DMS 273 (cell line): ENCODE measurements around the gene HPCAL4.
A peak's percentile ranks its signal among the peaks of the same experiment; 100 is the strongest.

ENCODE experiments used
- DNase-seq: peaks from one replicate; lab custom pipeline; 2025; ENCODE audit not compliant: unreplicated experiment; lab: John Stamatoyannopoulos, UW

The HPCAL4 gene

DNA sequence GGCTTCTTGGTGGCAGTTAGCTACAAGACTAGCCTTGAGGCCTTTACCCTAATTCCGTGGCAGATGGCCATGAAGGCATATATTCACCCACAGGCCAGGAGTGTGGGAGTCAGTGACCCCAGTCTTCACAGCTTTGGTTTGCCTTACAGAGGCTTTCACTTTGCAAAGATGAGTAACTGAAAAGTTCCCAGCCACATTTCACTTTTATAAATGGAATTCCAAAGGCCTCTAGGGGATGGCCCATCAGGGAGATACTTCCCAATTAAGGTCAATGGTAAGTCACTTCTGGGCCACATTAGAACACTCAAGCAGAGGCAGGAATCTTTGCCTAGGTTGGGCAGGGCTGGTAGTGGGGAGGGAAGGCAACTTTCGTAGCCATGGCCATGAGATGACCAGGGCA, 38.7 kb downstream of the HPCAL4 start:
- no peak for DNase-seq

DNA sequence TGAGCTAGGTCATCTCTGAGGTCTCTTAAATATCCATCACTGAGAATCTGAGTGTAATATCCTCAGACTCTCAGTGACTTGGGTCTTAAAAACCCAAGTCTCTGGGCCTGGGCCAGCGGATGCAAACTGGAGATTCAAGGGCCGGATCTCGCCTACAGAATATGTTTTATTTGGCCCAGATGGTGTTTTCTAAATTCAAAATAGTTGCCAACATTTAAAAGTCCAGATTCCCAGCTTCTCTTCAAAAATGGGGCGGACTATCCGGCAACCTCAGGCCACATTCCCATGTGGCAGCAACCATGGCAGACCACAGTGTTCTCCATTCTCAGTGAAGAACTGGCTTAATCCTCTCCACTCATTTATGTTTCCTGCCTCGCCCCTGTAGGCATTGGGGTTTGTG, 39.1 kb downstream of the HPCAL4 start:
- DNase-seq: no peak

DNA sequence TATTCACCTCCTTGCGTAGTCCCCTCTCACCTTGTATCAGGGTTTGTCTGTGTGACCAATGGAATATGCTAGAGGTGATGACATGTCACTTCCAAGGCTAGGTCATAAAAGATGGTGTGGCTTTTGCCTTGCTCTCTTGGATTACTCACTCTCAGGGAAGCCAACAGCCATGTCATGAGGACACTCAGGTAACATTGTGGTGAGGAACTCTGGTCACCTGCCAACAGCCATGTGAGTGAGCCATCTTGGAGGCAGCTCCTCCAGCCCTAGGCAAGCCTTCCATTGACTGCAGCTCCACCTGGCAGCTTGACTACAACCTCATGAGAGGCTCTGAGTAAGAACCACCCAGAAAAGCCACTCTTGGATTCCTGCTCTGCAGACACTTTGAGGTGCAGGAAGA, 40.8 kb downstream of the HPCAL4 start:
- no peak for DNase-seq

DNA sequence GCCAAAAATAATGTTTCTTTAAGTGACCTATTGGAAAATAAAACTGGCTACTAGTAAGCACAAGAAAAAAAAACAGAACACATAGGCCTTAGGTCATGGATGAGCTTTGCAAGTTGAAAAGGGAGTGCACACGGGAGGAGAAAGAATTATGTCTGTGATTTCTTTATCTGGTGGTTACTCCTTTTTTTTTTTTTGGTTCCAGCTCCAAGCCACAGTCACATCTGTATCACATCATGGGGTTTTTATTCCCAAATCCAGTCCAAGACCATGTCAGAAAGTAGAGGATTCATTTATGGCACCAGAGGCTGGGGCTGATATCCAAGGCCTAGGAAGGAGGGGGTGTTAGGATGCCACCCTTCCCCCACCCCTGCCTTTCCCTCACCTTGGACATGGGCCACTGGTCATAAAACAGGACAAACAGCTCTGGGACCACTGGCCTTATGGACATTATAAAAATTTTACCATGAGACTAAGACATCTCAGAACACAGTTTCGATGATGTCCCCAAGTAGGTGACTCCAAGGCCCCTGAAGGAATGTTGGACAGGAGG, 41.5 kb downstream of the HPCAL4 start:
- no peak for DNase-seq

DNA sequence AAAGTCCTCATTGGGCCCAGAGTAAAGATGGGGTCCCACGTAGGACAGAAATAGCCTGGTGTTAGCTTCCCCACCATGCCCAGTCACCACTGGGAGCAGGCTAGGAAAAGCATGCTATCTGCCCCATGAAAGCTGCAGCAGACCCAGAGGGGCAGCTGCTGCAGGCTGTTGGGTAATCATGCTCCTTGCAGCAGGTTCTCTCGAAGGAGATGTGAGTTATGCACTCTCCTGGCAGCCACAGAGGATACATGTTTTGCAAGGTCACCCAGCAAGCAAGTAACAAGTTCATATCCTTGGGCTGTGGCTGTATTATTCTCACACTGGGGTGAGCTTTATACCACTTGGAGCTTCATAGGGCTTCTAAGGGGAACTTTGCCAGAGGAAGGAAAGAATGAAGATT, 42.7 kb downstream of the HPCAL4 start:
- DNase-seq: no peak

DNA sequence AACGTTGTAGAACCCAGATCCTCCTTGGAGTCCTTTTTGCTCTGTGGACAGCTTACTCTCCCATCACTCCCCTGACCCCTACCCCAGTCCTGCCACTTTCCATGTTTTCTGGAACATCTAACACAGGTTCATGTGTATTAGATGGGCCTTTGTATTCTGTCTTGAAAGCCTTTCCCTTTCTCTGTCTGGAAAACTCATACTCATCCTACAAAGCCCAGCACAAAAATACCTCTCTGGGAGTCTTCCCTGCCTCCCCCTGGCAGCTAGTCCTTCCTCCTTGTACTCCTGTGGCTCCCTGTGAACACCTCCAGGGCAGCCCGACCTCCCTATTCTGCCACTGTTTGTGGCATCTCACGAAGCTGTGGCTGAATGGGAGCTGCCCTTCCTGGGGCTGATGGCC, 44.0 kb downstream of the HPCAL4 start:
- DNase-seq: no peak

DNA sequence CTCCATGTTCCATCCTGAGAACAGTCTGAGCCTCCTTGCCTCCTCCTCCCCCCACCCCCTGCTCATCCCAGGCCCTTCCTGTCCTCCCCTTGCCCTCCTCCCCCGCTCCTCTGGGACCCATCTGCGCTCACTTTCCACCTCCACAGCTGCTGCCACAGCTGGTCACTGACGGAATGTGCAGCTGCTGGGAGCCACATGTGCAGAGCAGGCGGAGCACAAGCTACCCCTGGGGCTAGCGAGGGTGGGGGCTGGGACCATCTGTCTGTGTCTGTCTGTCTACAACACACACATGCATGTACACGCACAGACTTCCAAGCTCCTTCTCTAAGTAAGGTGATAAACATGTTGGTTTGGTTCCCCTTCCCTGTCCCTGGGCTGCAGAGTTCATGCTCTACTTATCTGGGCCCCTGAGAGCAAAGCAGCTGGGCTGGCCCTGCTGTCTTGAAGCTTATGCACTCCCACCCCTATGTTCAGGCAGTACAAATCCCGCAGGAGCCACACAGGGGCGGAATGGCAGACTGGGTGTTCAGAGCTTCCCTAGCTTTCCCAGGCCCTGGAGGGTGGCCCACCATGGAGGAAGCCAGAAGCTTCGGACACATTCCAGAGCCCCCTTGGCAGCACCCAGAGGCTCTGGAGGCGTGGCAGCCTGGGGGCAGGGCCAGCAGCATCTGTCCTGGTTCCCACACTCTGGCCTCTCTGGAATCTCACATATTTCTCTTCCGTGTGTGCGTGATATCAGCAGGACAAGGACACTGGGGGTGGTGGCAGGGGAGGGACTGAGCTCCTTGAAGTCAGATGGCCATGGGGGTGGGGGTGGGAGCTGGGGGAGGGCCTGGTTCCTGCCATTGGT, 44.8 kb downstream of the HPCAL4 start:
- DNase-seq: peak; percentile 100

DNA sequence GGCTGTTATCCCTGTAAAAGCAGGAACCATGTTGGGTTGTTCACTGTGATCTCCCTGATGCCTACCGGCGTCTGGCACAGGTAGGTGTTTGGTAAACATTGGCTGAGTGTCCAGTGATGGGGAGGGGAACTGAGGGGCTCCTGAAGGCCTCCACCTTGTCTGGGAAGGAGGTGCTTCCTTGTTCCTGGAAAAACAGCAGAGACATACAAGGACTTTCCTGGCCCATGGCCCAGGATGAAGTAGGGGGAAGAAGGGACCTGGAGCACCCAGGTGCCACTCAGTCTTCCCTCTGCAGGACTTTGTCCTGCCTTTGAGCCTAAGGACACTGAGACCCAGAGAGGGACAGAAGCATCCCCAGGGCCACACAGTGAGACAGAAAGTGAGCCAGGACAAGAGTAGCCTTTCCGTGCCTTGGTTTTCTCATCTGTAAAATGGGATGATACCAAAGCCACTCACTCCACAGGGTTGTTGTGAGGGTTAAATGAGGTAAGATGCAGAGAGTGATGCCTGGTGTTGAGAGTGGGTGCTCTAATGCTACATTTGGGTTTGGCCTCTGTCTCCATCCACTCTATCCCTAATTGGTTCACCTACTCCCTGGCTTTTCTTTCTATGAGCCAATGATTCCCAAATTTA, 45.7 kb downstream of the HPCAL4 start:
- DNase-seq: no peak

DNA sequence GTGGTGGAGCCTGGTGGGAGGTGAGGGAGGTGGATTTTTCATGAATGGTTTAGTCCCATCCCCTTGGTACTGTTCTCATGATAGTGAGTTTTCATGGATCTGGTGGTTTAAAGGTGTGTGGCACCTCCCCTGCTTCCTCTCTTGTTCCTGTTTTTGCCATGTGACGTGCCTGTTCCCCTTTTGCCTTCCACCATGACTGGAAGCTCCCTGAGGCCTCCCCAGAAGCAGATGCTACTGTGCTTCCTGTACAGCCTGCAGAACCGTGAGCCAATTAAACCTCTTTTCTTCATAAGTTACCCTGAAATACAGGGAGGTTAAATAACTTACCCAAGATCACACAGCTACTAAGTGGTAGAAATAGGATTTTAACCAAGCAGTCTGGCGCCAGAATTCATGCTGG, 47.5 kb downstream of the HPCAL4 start:
- DNase-seq: no peak

DNA sequence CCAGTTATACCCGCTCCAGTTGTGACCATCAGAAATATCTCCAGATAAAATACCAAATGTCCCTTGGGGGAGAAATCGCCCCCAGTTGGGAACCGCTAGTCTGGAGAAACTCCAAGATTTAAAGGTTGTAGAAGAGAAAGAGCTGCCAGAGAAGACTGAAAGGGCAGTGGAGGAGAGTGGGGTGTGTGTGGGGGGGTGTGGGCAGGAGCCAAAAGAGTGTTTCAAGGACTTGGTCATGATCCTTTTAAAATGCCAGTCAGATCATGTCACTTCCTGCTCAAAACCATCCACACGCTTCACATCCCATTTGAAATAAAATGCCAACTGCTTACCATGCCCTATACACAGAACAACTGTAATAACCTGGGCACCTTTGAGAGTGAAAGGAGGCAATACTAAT, 48.4 kb downstream of the HPCAL4 start:
- DNase-seq: no peak

DNA sequence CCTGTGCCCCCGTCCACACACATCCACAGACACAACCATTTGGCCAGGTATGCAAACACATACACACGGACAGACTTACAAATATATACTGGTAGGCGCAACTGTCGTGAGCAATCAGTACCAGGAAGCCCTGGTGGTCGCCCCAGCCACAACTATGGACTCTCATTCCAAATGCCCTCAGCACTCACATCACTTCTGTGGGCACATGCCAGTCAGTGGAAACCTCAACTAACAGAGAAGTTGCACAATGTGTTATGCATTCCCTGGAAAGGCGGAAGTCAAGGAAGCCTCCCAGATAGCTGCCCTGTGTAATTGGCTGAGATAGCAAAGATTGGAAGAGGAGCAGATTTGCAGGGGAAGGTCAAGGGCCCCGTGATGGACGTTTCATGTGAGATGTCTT, 50.4 kb downstream of the HPCAL4 start:
- no peak for DNase-seq

DNA sequence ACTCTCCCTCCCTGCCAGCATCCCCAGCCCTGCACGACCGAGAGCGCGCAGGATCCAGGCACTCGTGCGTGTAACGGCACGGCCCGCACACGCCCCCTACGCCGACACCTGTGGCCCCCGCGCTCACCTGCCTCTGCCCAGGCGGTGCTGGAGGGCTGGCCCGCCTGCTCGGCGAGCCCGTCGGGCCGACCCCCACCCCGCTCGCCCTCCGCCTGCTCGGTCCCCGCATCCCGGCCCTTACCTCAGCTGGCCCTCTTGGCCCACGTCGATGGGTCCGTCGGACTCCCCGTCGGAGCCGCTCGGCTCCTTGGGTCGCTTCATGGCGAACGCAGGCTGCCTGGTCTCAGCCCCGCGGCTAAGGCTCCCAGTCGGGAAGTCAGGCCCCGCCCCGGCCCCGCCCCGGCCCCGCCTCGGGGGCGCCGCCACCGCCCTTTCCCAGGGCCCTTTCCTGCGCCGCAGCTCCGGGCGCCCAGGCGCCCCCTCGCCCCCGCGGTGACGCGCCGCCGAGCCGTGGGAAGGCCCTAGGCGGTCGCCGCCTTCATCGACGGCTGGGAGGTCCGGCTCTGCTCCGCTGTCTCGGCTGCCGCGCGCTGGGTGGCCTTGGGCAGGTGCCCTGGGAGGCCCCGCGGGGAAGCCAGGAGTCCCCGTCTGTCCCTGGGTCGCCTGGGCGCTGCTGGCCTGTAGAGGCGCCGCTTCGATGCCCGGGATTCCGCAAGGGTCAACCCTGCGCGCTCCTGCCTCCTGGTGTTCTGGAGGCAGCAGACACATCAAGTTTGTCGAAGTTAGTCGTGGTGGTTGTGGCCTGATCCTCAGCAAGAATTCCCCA, 51.7 kb downstream of the HPCAL4 start, which contains the start of gene HEYL:
Gene HEYL (minus strand): TSS at position 339 of the 826 bp plus-strand sequence. CDS start 18 bp downstream, at position 321.
- peak; percentile 100 for DNase-seq

DNA sequence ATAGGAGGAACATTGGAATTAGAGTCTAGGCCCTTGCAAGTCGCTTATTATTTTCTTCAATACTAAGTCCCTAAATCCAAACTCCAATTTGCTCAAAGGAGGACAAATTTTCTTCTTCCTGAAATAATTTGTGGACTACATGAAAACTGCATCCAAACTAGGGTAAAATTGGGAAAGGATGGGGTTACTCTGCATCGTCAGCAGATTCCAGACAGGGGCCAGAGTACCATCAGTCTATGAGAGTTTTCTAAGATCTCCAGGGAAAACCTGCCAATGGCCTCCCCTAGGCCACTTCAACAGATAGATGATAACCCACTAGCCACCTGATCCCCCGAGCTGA, 52.3 kb downstream of the HPCAL4 start:
- no peak for DNase-seq

DNA sequence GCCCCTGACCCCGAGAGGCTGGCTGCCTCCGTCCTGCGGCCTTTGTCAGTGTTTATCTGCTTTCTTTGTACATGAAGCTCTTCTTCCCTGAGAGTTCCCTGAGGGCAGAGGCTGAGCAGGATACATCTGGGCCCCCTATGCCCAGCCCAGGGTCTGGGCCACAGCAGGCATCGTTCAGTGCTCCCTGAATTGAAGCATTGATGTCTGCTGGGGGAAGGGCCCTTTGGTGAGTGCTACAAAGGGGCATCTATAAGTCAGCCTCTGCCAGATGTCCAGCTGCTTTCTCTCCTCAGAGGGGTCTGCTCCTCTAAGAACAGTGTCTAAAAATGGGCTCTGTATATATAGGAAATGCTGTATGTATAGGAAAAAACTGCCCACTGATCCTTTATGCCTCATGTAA, 53.9 kb downstream of the HPCAL4 start:
- no peak for DNase-seq

DNA sequence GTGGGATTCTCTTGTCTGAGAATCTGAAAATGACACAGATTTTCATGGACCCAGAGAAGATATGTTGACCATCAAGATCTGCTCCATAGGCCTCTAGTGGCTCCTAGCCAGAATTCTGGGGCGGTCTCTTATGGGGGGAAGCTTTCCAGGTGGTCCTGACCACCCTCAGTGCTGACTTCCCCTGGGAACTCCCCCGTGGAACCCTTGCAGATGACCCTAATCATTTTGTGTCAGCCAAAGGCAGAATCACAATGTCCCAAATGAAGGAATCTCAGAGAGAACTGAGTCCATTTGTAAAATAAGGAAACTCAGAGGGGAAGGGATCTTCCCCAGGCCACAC, 55.4 kb downstream of the HPCAL4 start:
- no peak for DNase-seq

DNA sequence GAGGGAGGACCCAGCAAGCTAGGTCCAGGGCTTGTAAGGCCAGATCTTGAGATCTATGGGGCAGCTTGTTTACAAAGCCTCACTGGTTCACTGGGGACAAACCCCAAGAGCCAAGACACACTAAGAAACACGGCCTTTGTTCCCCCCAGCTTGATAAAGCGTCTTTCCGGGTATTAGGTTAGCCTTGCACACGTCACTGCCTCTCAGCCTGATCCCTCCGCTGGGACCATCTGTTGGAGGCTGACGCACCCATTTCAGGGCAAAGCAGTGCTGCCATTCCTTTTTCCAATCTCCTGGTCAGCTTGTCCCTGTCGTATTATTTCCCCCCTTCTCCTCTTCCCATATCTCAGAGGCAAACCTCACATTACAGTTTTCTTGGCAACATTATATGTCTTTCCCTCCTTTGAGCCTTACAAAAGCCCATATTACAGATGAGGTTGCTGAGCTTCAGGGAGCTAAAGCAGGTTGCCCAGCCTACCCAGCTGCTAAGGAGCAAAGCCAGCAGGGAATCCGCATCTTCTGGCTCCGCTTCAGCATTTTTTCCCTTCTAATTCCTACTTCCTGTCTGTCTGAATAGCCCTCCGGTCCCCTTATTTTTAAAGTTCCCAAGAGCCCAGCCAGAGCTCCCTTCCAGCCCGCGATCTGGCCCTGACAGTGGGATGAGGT, 55.9 kb downstream of the HPCAL4 start:
- peak; percentile 96 for DNase-seq

DNA sequence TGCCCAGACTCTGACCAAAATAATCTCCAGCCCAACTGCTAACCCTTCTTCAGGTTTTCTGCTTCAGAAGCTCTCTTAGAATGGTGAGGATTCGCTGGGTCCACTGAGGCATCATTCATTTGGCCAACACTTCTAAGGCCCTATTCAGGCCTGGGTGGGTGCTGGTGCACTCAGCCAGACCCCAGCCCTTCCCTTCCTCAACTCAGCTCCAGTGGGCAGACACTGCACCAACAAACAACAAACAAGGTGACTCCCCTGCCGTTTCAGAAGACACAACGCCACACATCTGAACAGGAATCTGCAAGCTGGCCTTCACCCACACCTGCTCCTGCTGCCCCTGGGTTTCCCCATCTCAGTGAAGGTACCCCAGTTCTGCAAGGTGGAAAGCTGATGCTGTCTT, 57.8 kb downstream of the HPCAL4 start:
- no peak for DNase-seq

DNA sequence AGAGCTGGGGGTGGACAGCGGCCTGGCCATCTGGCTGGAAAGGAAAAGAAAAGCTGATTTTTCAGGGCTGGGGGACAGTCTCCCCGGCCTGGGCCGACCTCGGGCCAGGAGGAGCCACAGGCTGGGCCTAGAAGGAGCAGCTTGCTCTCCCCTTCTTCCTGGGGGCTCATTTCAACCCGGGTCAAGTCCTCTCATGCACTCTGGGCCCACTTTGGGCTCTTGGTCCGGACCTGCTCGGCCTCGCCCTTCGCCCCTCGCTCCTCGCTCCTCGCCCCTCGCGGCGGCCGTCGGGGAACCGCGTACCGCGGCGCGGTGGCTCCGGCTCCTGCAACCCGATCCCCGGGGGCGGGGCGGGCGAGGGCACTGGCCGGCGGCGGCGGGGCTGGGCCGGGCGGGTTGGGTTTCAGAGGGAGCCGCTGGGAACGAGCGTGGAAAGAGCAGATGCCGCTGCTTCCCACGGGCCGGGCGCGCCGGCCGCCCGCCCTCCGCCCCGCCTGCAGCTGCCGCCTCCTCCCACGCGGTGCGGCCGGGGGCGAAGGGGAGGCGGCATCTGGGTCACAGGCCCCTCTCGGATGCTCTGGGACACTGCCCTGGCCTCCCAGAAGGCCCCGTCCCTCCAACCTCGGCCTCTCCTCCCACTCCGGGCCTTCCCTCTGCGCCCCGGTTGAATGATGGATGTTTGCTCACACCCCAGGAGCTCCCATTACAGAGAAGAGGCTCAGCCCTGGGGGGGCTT, 58.4 kb downstream of the HPCAL4 start:
- no peak for DNase-seq

DNA sequence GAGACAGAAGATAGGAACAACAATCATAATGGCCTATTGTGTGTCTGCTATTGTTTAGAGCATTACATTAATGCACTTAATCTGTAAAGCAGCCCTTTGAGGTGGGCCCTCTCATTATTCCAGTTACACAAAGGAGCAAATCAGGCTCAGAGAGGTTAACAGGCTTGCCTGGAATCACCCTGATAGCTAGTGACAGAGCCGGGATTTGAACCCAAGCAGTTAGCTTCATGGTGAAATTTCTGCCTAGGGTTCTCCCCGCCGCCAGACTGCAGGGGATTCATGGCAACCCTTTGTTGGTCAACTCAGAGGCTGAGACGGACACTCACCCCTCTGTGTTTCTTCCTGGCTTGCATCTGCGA, 58.9 kb downstream of the HPCAL4 start:
- no peak for DNase-seq
